Middle frontal gyrus (tissue), 1 donor: ENCODE data around the gene CASP7.

Experiments used
- DNase-seq: peaks from one replicate; pipeline ENCODE4 v3.0.0-alpha.2; 2015; ENCODE audit warnings: low spot score; ENCODE audit errors: extremely low spot score

Gene CASP7

GRCh38 chr10:113665806-113666354 lies 13.8 kb upstream of the CASP7 start:
- DNase-seq: no peak

- DNase-seq: no peak
Measured at GRCh38 chr10:113666682-113667252, 12.9 kb upstream of the CASP7 start.

GRCh38 chr10:113680190-113681111 lies 739 bp downstream of the CASP7 start:
- no peak for DNase-seq

GRCh38 chr10:113681533-113682470 lies 2.1 kb downstream of the CASP7 start:
- DNase-seq: no peak

- no peak for DNase-seq
Measured at GRCh38 chr10:113683300-113683699, 3.6 kb downstream of the CASP7 start.

GRCh38 chr10:113686028-113686427 lies 6.3 kb downstream of the CASP7 start:
- no peak for DNase-seq

GRCh38 chr10:113687037-113687436 lies 7.3 kb downstream of the CASP7 start:
- DNase-seq: no peak

GRCh38 chr10:113689057-113689456 lies 9.3 kb downstream of the CASP7 start:
- DNase-seq: no peak

- no peak for DNase-seq
Measured at GRCh38 chr10:113689574-113689973, 9.9 kb downstream of the CASP7 start.

GRCh38 chr10:113690749-113691148 lies 11.0 kb downstream of the CASP7 start:
- DNase-seq: no peak

GRCh38 chr10:113691381-113691780 lies 11.7 kb downstream of the CASP7 start:
- DNase-seq: no peak

GRCh38 chr10:113692271-113692670 lies 12.6 kb downstream of the CASP7 start:
- DNase-seq: no peak

- DNase-seq: no peak
Measured at GRCh38 chr10:113693348-113693747, 13.6 kb downstream of the CASP7 start.

- DNase-seq: no peak
Measured at GRCh38 chr10:113695691-113696090, 16.0 kb downstream of the CASP7 start.

- no peak for DNase-seq
Measured at GRCh38 chr10:113697595-113697994, 17.9 kb downstream of the CASP7 start.

- peak; percentile 47 for DNase-seq
Measured at GRCh38 chr10:113704637-113705343, 25.1 kb downstream of the CASP7 start.

GRCh38 chr10:113705344-113705652 lies 25.6 kb downstream of the CASP7 start:
- DNase-seq: no peak

GRCh38 chr10:113706623-113707022 lies 26.9 kb downstream of the CASP7 start:
- no peak for DNase-seq

- DNase-seq: no peak
Measured at GRCh38 chr10:113708640-113709039, 28.9 kb downstream of the CASP7 start.

GRCh38 chr10:113709221-113709838 lies 29.6 kb downstream of the CASP7 start:
- DNase-seq: no peak
